ENCODE results near the gene OLFM1. TPM values are rescaled to one million over a fixed set of nuclear protein-coding genes. Genes with fewer than 3 reads are reported as not detected.

OLFM1 gene
- polyA plus RNA-seq, 3 donors: 6.5 to 24.8 (median 15.2) TPM

DNA sequence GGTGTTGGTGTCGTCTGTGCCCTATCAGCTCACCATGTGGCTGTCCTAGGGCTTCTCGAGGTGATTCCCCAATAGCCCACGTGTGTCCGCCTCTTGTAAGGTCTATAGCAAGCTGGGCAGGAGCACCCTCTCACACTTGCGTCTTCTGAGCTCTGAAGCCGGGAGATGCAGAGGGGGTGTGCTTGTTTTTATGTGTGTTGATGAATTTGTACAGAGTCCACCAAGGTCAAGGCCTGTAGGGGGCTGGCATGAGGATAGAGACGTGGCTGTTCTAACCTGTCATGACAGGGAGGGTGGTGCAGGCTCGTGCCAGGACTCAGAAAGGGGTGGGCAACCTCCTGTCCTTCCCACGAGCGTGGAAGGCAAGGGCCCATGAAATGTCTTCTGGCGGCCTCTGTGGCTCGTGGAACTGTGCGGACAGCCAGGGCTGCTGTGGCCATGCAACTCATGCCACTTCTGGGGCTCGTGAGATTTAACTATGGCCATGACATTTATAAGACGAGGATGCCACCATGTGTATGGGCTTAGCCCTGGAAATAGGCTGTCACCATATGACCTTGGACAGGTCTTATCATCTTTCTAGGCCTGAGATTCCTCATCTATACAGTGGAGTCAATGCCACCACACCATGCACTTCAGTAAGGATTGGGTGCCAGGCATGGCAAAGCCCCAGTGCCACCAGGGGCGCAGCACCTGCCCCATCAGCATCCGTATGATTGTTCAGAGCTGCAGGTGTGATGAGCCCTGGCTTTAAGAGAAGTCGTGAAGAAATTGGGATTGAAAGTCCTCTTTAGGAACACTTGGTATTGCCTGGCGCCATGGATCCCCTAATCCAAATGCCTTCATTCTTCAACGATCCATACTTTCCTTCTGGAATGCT is 2.3 kb upstream of the OLFM1 start:
- WGBS, 3 donors: 66 to 81% (median 80%) methylated on average over 20 of the region's 20 CpGs
- no peak overlapping the region for H3K27ac ChIP-seq (ENCODE audit: low read depth, low read length)

DNA sequence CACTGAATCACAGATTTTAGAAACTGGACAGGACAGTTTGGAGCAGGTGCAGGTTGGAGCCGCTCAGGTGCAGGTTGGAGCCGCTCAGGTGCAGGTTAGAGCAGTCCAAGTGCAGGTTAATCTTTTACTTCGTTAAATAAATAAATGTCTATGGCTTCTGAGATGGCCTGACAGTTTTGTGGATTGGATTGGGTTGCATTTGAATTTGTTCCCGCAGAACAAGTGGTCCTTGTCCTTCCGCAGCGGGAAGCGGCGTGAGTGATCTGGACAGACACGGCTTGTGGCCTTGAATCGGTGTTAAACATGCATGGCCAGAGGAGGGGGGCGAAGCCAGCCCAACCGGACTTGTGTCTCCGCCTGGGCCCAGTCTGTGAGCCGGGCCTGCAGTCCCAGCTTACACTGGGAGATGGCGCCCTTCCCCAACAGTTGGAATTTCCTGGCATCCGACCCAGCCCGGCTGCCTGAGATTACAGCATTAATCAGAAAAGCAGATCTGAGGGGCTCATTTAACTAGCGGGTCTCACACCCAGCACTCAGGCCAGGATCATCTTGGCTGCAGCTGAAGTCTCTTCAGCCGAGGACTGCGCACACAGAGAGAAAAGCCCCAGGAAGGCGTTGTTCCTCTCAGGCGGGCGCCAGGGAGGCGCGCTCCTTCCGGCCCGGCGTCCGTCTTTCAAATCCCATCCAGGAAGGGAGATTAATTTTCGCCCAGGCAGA is 1.5 kb upstream of the OLFM1 start:
- H3K27ac ChIP-seq (ENCODE audit: low read depth, low read length): no peak overlapping the region
- 3 to 14% (median 10%) methylated on average over 30 of the region's 30 CpGs for WGBS, 3 donors

DNA sequence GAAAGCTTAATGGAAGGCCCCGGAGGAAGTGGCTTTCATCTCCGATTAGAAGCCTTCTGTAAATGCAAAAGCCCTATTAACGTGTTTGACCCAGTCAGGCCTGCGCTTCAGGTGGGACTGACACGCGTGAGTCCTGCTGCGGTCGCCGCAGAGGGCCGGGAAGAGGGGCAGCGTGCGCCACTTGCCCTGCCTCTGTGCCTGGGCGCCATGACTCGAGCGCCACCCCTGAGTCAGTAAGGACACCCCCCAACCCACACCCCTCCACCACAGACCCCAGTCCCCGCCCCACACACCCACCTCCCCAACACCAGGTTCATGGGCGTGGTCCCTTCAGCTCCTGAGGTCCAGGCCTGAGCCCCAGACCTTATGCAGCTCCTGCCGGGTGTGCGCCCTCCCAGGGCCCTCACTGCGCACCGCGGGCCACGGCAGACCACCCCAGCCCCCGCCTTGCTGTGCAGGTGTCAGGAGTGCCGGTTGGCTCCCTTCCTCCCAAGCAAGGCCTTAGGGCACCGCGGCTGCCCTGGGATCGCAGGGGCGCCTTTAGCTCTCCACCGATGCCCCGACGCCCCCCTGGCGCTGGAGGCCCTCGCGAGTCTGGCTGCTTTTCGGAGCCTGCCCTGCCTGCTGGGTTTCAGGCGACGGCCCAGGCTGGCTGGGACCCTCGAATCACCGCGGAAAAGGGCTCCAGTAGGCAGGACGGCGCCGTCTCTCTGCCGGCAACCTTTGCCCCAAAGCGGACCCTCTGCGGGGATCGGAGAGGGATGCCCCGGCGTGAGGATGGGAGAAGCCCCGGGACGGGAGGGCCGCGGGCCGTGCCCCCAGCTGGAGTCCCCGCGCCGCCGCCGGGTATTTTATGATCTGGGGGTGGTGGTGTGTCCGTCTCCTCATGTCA is 625 bp upstream of the OLFM1 start:
- WGBS, 3 donors: 11 to 17% (median 14%) methylated on average over 54 to 61 of the region's 61 CpGs
- no peak overlapping the region for H3K27ac ChIP-seq (ENCODE audit: low read depth, low read length)

DNA sequence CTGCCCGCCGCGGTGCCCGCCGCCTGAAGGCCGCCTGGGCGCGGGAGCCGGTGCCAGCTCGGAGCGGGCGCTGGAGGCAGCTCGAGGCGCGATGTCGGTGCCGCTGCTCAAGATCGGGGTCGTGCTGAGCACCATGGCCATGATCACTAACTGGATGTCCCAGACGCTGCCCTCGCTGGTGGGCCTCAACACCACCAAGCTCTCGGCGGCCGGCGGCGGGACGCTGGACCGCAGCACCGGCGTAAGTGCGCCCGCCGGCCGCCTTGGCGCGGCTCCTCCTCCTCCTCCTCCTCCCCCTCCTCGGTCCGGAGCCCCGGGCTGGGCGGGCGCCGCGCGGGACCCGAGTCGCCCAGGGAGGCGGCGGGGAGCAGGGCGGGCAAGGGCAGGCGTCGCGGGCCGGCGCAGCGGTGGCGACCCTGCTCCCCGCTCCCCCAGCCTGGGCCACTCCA is 455 bp downstream of the OLFM1 start:
- WGBS, 3 donors: 0 to 2% (median 1%) methylated on average over 13 to 57 of the region's 57 CpGs
- no peak overlapping the region for H3K27ac ChIP-seq (ENCODE audit: low read depth, low read length)

DNA sequence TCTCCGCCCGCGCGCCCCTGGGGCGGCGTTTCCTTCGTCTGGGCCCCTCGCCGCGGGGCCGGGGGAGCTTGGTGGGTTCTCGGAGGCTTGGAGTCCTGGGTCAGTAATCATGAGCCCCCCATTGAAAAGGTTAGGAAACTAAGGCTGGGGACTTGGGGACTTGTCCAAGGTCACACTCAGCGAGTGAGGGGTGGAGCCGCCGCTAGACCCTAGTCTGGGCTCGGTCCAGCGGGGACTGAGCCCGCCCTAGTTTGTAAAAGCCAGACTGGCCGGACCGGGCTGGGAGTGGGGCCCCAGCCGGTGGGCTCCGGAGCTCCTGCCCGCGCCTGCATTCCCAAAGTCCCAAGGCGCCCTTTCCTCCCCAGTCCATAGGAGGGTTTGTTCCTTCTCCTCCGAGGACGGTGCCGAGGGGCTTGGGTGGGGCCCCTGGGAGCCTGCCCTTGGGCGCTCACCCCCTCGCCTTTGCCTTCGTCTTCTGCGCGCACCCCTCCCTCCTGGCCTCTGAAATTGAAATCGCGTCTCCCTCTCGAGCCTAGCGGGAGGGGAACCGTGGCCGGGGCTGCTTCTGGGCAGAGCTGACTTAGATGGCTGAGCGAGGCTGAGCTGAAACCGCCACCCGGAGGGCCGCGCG is 995 bp downstream of the OLFM1 start:
- 2 to 3% (median 3%) methylated on average over 35 to 45 of the region's 45 CpGs for WGBS, 3 donors
- no peak overlapping the region for H3K27ac ChIP-seq (ENCODE audit: low read depth, low read length)

DNA sequence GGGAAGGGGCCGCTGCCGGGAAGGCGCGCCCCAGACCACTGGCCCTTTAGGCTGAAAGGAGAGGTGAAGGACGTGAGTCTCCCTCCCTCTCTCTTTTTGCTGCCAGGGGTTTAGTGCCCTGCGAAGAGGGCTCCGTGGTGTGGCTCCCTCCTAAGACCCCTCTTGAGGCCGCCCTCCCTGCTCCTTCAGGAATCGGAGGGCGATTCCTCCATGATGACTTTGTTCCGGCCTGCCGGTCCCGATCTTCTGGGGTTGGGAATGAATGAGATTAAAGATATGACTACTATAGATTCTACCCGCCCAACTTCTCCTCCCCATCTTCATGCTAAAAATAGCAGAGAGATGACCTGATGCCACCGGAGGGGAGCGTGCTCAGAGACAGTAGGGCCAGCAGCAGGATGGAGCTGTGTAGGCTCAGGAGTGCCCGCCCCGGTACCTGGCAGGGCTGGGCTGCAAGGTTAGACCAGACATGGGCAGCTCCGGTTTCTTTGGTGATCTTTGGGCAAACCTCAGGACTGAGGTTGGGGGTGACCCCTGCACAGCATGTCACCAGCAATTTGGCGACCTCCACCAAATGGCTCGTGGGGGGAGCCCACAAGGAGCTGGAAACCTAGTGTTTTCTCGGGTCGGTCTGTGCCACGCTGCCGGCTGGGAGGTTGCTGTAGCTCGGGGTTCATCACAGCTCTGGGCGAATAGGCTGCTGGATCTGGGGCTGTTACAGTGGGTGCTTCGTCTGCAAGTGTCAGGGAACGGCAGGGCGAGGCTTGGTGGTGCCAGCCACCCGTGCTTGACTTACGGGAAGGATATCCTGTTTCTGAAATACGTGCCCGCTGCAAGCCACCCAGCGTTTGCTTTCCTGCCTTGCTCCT is 1.7 kb downstream of the OLFM1 start:
- no peak overlapping the region for H3K27ac ChIP-seq (ENCODE audit: low read depth, low read length)
- 40 to 53% (median 42%) methylated on average over 31 to 35 of the region's 35 CpGs for WGBS, 3 donors

DNA sequence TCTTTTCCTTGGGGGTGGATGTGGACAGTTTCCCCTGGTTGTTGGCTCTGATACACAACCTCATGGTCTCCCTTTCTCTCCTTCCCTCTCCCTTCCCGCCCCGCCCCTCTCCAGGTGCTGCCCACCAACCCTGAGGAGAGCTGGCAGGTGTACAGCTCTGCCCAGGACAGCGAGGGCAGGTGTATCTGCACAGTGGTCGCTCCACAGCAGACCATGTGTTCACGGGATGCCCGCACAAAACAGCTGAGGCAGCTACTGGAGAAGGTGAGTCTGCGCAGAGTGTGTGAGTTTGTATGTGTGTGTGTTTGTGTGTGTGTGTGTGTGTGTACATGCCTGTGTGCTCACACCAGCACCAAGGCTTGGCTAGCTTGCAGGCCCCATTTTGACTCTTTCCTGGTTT is 2.6 kb downstream of the OLFM1 start:
- H3K27ac ChIP-seq (ENCODE audit: low read depth, low read length): no peak overlapping the region
- WGBS, 3 donors: 90 to 92% (median 90%) methylated on average over 7 of the region's 7 CpGs

DNA sequence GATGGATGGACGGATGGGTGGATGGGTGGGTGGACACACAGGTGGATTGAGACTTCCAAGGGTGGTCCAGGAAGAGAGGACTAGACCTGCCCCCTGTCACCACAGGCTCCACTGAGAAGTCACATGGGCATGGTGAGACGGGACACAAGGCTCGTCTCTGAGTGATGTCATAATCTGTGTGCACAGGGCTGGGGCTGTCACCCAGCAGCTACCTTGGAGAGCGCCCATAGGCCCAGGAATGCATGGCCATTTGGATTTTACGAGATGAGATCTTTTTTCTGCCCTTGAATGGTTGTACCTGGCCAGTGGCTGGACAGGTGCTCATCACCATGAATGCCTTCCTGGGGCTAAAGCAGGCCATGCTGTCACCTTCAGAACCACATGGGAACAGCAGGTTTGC is 3.1 kb downstream of the OLFM1 start:
- H3K27ac ChIP-seq (ENCODE audit: low read depth, low read length): no peak overlapping the region
- WGBS, 3 donors: 58 to 76% (median 66%) methylated on average over 5 of the region's 5 CpGs

DNA sequence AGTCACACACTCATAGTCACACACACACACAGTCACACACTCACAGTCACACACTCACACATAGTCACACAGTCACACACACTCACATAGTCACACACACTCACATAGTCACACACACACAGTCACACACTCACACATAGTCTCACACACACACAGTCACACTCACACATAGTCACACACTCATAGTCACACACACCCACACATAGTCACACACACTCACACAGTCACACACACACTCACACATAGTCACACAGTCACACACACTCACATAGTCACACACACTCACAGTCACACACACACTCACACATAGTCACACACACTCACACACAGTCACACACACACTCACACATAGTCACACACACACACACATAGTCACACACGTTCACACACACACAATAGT is 4.1 kb downstream of the OLFM1 start:
- no peak overlapping the region for H3K27ac ChIP-seq (ENCODE audit: low read depth, low read length)
- 65 to 82% (median 71%) methylated on average over 1 of the region's 1 CpG for WGBS, 3 donors

DNA sequence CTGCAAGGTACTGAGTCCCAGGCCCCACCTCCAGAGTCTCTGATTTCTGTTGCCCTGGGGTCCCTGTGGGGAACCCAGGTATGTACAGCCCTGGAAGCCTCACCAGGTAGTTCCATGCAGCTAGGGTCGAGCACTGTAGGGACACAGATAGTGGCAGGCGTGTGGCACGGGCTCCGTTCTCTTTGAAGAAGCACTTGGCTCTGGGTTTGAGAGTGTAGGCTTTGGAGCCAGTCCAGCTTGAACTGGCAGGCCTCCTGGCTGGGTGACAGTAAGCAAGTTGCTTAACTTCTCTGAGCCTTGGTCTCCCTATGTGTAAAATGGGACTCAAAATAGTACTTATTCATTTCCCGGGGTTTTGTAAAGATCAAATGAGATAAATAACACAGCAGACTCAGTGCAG is 5.6 kb downstream of the OLFM1 start:
- 72 to 79% (median 78%) methylated on average over 5 of the region's 5 CpGs for WGBS, 3 donors
- no peak overlapping the region for H3K27ac ChIP-seq (ENCODE audit: low read depth, low read length)

DNA sequence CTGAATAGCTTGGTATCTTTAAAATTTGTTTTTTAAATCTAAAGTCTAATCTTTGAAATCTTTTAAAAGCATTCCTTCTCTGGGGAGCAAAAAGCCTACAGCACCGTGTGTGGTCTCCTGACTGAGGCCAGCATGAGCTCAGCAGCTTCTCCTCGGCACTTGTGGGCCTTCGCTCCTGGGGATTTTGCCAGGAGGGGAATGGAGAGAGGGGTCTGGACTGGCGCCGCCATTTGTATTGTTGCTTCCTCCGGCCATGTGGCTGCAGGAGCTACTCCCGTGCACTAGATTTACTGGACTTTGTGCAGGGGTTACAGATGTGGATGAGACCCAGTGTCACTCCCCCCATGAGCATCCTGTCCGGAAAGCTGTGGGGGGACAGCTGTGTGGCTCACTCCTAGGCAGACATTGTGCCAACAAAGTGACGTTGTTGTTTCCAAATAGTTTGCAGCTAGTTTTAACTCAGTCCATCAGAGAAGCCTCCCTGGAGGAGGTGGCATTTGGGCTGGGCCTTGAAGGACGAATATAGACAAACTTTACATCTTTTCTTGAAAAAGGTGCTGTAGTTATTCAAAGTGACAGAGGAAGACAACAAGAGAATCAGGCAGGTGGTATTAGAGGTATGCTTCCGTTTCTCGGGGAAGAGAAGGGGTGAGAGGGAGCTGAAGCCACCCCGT is 6.6 kb downstream of the OLFM1 start:
- H3K27ac ChIP-seq (ENCODE audit: low read depth, low read length): no peak overlapping the region
- WGBS, 3 donors: 65 to 78% (median 68%) methylated on average over 13 of the region's 13 CpGs

DNA sequence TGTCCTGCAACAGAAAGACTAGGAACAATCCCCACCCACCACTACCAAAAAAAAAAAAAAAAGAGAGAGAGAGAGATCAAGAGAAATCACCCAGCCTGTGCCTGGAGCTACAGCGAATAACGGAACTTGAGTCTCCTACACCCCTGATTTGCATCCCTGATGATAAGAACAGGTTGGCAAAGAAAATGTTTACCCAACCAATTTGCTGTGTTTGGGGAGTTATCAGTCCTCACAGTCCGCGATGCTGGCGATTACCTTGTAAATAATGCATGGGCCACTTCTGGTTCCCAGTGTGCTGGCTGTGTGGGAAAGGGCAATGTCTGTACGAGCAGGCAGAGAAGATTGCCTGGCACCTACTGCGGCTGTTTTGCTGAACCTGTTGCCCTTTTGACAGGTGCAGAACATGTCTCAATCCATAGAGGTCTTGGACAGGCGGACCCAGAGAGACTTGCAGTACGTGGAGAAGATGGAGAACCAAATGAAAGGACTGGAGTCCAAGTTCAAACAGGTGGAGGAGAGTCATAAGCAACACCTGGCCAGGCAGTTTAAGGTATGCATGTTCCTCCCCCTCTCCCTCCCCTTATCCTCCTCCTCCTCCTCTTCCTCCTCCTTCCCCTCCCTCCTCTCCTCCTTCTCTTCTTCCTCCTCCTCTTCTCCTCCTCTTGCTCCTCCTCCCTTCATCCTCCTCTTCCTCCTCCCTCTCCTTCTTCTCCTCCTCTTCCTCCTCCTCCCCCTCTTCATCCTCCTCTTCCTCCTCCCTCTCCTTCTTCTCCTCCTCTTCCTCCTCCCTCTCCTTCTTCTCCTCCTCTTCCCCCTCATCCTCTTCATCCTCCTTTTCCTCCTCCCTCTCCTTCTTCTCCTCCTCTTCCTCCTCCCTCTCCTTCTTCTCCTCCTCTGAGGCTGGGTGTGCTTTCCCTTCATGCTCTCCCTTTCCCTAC is 8.3 kb downstream of the OLFM1 start:
- H3K27ac ChIP-seq (ENCODE audit: low read depth, low read length): no peak overlapping the region
- WGBS, 3 donors: 33 to 64% (median 55%) methylated on average over 9 of the region's 9 CpGs

DNA sequence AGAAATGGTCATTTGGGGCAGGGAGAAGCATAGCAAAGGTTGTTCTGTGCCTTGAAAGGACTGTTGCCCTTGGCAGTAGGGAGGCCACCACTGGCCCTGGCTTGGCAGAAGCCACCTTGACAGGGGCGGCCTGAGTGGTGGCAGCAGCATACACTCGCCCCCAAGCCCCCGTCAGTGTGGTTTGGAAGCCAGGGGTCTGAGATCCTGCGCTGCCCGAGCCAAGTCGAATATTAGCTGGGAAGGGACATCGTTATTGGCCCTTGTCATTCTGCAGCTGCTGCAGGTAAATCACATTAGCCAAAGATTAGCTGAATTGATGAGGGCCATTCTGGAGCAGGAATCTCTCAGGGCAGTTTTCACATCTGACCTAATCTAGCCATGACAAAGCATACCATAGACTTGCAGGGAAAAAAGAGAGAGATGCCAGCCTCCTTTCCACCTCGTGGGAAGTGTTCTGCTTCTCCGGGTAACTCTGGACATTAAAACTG is 9.0 kb downstream of the OLFM1 start:
- H3K27ac ChIP-seq (ENCODE audit: low read depth, low read length): no peak overlapping the region

DNA sequence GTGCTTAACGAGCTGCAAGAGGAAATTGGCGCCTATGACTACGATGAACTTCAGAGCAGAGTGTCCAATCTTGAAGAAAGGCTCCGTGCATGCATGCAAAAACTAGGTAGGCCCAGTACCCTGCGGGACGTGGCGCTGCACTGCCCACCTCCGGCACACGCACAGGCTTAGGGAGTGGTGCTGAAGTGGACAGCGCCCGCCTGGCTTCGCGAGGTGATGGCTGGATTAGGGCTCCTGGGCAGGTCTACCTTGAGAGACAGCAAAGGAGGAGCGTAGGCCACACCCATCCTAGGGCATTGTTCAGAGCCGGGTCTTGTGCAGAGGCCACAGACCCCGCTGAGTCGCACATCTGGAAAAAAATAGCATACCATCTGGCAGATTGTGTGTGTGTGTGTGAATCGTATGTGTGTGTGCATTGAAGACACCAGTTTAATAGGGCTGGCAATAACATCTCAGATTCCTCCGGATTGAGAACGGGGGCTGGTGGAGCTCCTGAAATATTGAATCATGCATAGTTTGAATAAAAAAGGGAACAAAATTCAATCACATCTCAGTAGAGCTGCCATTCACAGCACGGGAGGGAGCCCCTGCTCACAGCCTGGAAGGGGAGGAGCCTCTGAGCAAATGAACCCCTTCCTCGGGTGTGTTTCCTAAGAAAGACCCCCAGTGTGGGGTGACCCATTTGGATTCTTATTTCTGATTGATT is 11.1 kb downstream of the OLFM1 start:
- WGBS, 3 donors: 50 to 55% (median 52%) methylated on average over 22 of the region's 22 CpGs
- H3K27ac ChIP-seq (ENCODE audit: low read depth, low read length): no peak overlapping the region

More for the DNA sequence above, 9.0 kb downstream of the OLFM1 start:
- WGBS, 3 donors: 86 to 89% (median 88%) methylated on average over 9 of the region's 9 CpGs

DNA sequence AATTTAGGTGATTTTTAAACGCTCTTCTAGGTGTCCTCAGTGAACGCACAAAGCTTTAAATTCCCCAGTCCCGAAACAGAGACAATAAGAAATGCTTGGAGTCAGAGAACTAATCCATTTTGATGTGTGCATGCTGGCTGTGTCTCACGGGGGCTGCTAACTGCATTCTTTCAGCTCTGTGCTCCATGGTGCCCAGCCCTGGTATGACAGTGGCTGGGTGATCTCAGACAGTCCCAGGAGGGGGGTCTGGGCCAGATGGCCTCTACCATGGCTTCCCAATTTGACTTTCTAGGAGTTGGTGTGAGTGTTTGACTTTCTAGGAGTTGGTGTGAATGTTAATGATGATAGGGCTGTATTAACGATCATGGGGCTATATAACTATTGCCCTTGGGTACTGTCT is 12.1 kb downstream of the OLFM1 start:
- 87 to 91% (median 90%) methylated on average over 5 of the region's 5 CpGs for whole genome bisulfite sequencing, 3 donors
- no peak overlapping the region for H3K27ac ChIP-seq (ENCODE audit: low read depth, low read length)
